Measurements from ENCODE around the gene TIAM2.
"Not testable (repeated sequence)": the region's sequence is repeated elsewhere in the genome, so short reads cannot be mapped to it uniquely, and the experiment has no call there.

Gene TIAM2

GRCh38 chr6:154993026-154993425, 2.1 kb upstream of the TIAM2 start:
- no peak for DNase-seq

- no peak for DNase-seq
Observed at GRCh38 chr6:154993710-154994109, 1.4 kb upstream of the TIAM2 start.

GRCh38 chr6:154994836-154995253, 270 bp upstream of the TIAM2 start:
- no peak for DNase-seq

GRCh38 chr6:154996016-154996590, 988 bp downstream of the TIAM2 start:
- no peak for DNase-seq

GRCh38 chr6:154996841-154997311, 1.8 kb downstream of the TIAM2 start:
- no peak for DNase-seq

GRCh38 chr6:154998855-154999254, 3.7 kb downstream of the TIAM2 start:
- no peak for DNase-seq

GRCh38 chr6:155001482-155001881, 6.4 kb downstream of the TIAM2 start:
- no peak for DNase-seq

- DNase-seq, result no peak
Observed at GRCh38 chr6:155001934-155002333, 6.8 kb downstream of the TIAM2 start.

GRCh38 chr6:155003476-155003875, 8.4 kb downstream of the TIAM2 start:
- no peak for DNase-seq

GRCh38 chr6:155004017-155004416, 8.9 kb downstream of the TIAM2 start:
- DNase-seq, result no peak

GRCh38 chr6:155004576-155005372, 9.7 kb downstream of the TIAM2 start:
- DNase-seq, result no peak

GRCh38 chr6:155008625-155009024, 13.5 kb downstream of the TIAM2 start:
- no peak for DNase-seq

GRCh38 chr6:155010940-155011339, 15.8 kb downstream of the TIAM2 start:
- DNase-seq, result no peak

- DNase-seq, result no peak
Observed at GRCh38 chr6:155011809-155012291, 16.7 kb downstream of the TIAM2 start.

- DNase-seq, result no peak
Observed at GRCh38 chr6:155013457-155013876, 18.4 kb downstream of the TIAM2 start.

GRCh38 chr6:155014137-155014536, 19.0 kb downstream of the TIAM2 start:
- no peak for DNase-seq

- no peak for DNase-seq
Observed at GRCh38 chr6:155014670-155015300, 19.7 kb downstream of the TIAM2 start.

- DNase-seq, result not testable (repeated sequence)
Observed at GRCh38 chr6:155018415-155018814, 23.3 kb downstream of the TIAM2 start.

- no peak for DNase-seq
Observed at GRCh38 chr6:155021680-155022079, 26.6 kb downstream of the TIAM2 start.

GRCh38 chr6:155022721-155023120, 27.6 kb downstream of the TIAM2 start:
- DNase-seq, result no peak

- DNase-seq, result no peak
Observed at GRCh38 chr6:155023717-155024116, 28.6 kb downstream of the TIAM2 start.

GRCh38 chr6:155024391-155025027, 29.4 kb downstream of the TIAM2 start:
- DNase-seq, result no peak

- DNase-seq, result no peak
Observed at GRCh38 chr6:155026022-155026705, 31.0 kb downstream of the TIAM2 start.

Data from stimulated activated CD4-positive, alpha-beta T cell treated with anti-CD3 and anti-CD28 coated beads, Interleukin-2, amount 100 ng/mL, for 48 hours (primary cell).